ENCODE data around the gene CADM1.

Gene CADM1

GRCh38 chr11:115180272-115180671 is 323.9 kb downstream of the CADM1 start:
- H3K4me2 ChIP-seq, result no peak overlapping the region
- no peaks in the 10 kb centered on the region for H3K36me3 ChIP-seq (ENCODE audit: insufficient read depth)
- H2AFZ ChIP-seq (ENCODE audit: low read depth), result no peak overlapping the region
- H3K79me2 ChIP-seq (ENCODE audit: insufficient read depth, low read depth), result no peaks in the 10 kb centered on the region
- no peaks in the 10 kb centered on the region for H3K27me3 ChIP-seq (ENCODE audit: insufficient read depth, low read depth)
- no peaks in the 10 kb centered on the region for H3K4me1 ChIP-seq (ENCODE audit: low read depth, poor library complexity, severe bottlenecking)
- no peaks in the 10 kb centered on the region for H4K20me1 ChIP-seq (ENCODE audit: insufficient read depth)
- H3K27ac ChIP-seq, result no peak overlapping the region
- H3K9ac ChIP-seq, result no peak overlapping the region
- H3K4me3 ChIP-seq (IDR thresholded peaks at IDR 0.05; ENCODE audit: insufficient read depth, low read depth, low read length), result no peak overlapping the region
- TF ChIP-seq CTCF (conservative IDR thresholded peaks at IDR 0.05; ENCODE audit: low read depth, low read length), result no peak

- no peaks in the 10 kb centered on the region for H3K27me3 ChIP-seq (ENCODE audit: insufficient read depth, low read depth)
- no peak overlapping the region for H3K4me3 ChIP-seq (IDR thresholded peaks at IDR 0.05; ENCODE audit: insufficient read depth, low read depth, low read length)
- no peak overlapping the region for H2AFZ ChIP-seq (ENCODE audit: low read depth)
- no peak overlapping the region for H3K4me2 ChIP-seq
- H3K79me2 ChIP-seq (ENCODE audit: insufficient read depth, low read depth), result no peaks in the 10 kb centered on the region
- H3K27ac ChIP-seq, result no peak overlapping the region
- no peaks in the 10 kb centered on the region for H4K20me1 ChIP-seq (ENCODE audit: insufficient read depth)
- H3K4me1 ChIP-seq (ENCODE audit: low read depth, poor library complexity, severe bottlenecking), result no peaks in the 10 kb centered on the region
- no peak overlapping the region for H3K9ac ChIP-seq
- TF ChIP-seq CTCF (conservative IDR thresholded peaks at IDR 0.05; ENCODE audit: low read depth, low read length), result no peak
- no peaks in the 10 kb centered on the region for H3K36me3 ChIP-seq (ENCODE audit: insufficient read depth)
Observed at GRCh38 chr11:115179636-115180035, 324.6 kb downstream of the CADM1 start.

- Histone ChIP-seq H2AFZ (ENCODE audit: low read depth) (no peak overlapping the region), H3K4me2 (no peak overlapping the region), H3K9ac (no peak overlapping the region), H3K4me3 (IDR thresholded peaks at IDR 0.05; ENCODE audit: insufficient read depth, low read depth, low read length) (no peak overlapping the region), H3K79me2 (ENCODE audit: insufficient read depth, low read depth) (no peaks in the 10 kb centered on the region), H3K36me3 (ENCODE audit: insufficient read depth) (no peaks in the 10 kb centered on the region), H3K4me1 (ENCODE audit: low read depth, poor library complexity, severe bottlenecking) (no peaks in the 10 kb centered on the region), H4K20me1 (ENCODE audit: insufficient read depth) (no peaks in the 10 kb centered on the region), H3K27ac (no peak overlapping the region), H3K27me3 (ENCODE audit: insufficient read depth, low read depth) (no peaks in the 10 kb centered on the region)
- no peak for TF ChIP-seq CTCF (conservative IDR thresholded peaks at IDR 0.05; ENCODE audit: low read depth, low read length)
Observed at GRCh38 chr11:115178705-115179104, 325.5 kb downstream of the CADM1 start.

GRCh38 chr11:115173136-115173535 is 331.1 kb downstream of the CADM1 start:
- peaks cover 5% of the 10 kb centered on the region for H3K4me1 ChIP-seq (ENCODE audit: low read depth, poor library complexity, severe bottlenecking)
- H3K27me3 ChIP-seq (ENCODE audit: insufficient read depth, low read depth), result no peaks in the 10 kb centered on the region
- H3K36me3 ChIP-seq (ENCODE audit: insufficient read depth), result no peaks in the 10 kb centered on the region
- no peak overlapping the region for H3K4me3 ChIP-seq (IDR thresholded peaks at IDR 0.05; ENCODE audit: insufficient read depth, low read depth, low read length)
- H3K4me2 ChIP-seq, result no peak overlapping the region
- H3K9ac ChIP-seq, result no peak overlapping the region
- H2AFZ ChIP-seq (ENCODE audit: low read depth), result no peak overlapping the region
- no peak for TF ChIP-seq CTCF (conservative IDR thresholded peaks at IDR 0.05; ENCODE audit: low read depth, low read length)
- H4K20me1 ChIP-seq (ENCODE audit: insufficient read depth), result no peaks in the 10 kb centered on the region
- H3K79me2 ChIP-seq (ENCODE audit: insufficient read depth, low read depth), result no peaks in the 10 kb centered on the region
- no peak overlapping the region for H3K27ac ChIP-seq
